ENCODE data around the gene POLR2E. TPM values are rescaled to one million over a fixed set of nuclear protein-coding genes. Genes with fewer than 3 reads are reported as not detected.

The POLR2E gene
- total and polyA plus RNA-seq, 9 of the 15 experiments (the other 6 are each of a cell fraction or from before 2014, with no cell fraction given): 3.4 to 413 (median 244) TPM

DNA sequence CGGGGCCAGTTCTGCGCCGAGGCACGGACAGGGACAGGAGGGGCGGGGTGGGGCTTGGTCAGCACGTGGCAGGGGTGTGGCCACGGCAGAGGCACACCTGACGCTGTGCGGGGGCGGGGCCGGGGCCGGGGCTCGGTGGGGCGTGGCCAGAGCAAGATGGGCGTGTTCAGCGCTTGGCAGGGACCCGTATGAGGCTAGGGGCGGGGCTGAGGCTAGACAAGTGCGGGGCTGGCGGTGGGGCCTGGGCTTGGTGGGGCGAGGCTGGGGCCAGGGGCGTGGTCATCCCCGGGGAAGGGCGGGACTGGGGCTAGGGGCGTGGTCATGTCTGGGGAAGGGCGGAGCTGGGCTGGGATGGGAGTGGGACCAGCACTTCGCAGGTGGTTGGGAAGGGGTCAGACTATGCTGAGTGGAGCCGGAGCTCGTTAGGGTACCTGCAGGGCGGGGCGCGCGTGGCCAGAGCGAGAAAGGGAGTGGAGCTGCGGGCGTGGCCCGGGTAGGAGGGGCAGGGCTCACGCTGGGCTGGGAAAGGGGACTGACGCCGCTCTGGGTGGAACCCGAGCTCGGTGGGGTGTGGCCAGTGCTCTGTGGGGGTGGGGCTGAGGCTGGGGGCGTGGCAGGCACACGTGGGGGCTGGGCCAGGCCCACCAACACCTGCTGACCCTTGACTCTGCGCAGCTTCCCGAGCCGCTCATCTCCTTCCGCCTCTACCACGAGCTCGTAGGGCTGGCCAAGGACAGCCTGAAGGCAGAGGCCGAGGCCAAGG lies 12.8 kb downstream of the POLR2E start (continued):
- no peak for TF ChIP-seq TEAD1 (CRISPR knock-in tag; IDR thresholded peaks at IDR 0.05)
- TF ChIP-seq, protein P1, sequence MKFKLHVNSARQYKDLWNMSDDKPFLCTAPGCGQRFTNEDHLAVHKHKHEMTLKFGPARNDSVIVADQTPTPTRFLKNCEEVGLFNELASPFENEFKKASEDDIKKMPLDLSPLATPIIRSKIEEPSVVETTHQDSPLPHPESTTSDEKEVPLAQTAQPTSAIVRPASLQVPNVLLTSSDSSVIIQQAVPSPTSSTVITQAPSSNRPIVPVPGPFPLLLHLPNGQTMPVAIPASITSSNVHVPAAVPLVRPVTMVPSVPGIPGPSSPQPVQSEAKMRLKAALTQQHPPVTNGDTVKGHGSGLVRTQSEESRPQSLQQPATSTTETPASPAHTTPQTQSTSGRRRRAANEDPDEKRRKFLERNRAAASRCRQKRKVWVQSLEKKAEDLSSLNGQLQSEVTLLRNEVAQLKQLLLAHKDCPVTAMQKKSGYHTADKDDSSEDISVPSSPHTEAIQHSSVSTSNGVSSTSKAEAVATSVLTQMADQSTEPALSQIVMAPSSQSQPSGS (CRISPR knock-in tag; IDR thresholded peaks at IDR 0.05): 0 out of 2 replicates have a peak, but pooled peaks have one; percentile 20
- TF ChIP-seq, protein P2, sequence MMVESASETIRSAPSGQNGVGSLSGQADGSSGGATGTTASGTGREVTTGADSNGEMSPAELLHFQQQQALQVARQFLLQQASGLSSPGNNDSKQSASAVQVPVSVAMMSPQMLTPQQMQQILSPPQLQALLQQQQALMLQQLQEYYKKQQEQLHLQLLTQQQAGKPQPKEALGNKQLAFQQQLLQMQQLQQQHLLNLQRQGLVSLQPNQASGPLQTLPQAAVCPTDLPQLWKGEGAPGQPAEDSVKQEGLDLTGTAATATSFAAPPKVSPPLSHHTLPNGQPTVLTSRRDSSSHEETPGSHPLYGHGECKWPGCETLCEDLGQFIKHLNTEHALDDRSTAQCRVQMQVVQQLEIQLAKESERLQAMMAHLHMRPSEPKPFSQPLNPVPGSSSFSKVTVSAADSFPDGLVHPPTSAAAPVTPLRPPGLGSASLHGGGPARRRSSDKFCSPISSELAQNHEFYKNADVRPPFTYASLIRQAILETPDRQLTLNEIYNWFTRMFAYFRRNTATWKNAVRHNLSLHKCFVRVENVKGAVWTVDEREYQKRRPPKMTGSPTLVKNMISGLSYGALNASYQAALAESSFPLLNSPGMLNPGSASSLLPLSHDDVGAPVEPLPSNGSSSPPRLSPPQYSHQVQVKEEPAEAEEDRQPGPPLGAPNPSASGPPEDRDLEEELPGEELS (CRISPR knock-in tag; IDR thresholded peaks at IDR 0.05; ENCODE audit: borderline replicate concordance): no peak
- TF ChIP-seq, protein P3, sequence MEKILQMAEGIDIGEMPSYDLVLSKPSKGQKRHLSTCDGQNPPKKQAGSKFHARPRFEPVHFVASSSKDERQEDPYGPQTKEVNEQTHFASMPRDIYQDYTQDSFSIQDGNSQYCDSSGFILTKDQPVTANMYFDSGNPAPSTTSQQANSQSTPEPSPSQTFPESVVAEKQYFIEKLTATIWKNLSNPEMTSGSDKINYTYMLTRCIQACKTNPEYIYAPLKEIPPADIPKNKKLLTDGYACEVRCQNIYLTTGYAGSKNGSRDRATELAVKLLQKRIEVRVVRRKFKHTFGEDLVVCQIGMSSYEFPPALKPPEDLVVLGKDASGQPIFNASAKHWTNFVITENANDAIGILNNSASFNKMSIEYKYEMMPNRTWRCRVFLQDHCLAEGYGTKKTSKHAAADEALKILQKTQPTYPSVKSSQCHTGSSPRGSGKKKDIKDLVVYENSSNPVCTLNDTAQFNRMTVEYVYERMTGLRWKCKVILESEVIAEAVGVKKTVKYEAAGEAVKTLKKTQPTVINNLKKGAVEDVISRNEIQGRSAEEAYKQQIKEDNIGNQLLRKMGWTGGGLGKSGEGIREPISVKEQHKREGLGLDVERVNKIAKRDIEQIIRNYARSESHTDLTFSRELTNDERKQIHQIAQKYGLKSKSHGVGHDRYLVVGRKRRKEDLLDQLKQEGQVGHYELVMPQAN (IDR thresholded peaks at IDR 0.05; ENCODE audit: borderline replicate concordance): peak; percentile 89
- TF ChIP-seq, protein P4, sequence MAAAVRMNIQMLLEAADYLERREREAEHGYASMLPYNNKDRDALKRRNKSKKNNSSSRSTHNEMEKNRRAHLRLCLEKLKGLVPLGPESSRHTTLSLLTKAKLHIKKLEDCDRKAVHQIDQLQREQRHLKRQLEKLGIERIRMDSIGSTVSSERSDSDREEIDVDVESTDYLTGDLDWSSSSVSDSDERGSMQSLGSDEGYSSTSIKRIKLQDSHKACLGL (CRISPR knock-in tag; IDR thresholded peaks at IDR 0.05; ENCODE audit: borderline replicate concordance, poor library complexity, severe bottlenecking): peak; percentile 77
- TF ChIP-seq HNRNPL (IDR thresholded peaks at IDR 0.05; ENCODE audit: low read depth, low read length): no peak
- TF ChIP-seq CBX2 (IDR thresholded peaks at IDR 0.05; ENCODE audit: insufficient read depth, low read length, poor library complexity, severe bottlenecking): no peak
- TF ChIP-seq, protein P5, sequence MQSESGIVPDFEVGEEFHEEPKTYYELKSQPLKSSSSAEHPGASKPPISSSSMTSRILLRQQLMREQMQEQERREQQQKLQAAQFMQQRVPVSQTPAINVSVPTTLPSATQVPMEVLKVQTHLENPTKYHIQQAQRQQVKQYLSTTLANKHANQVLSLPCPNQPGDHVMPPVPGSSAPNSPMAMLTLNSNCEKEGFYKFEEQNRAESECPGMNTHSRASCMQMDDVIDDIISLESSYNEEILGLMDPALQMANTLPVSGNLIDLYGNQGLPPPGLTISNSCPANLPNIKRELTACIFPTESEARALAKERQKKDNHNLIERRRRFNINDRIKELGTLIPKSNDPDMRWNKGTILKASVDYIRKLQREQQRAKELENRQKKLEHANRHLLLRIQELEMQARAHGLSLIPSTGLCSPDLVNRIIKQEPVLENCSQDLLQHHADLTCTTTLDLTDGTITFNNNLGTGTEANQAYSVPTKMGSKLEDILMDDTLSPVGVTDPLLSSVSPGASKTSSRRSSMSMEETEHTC (IDR thresholded peaks at IDR 0.05): 0 out of 2 replicates have a peak, but pooled peaks have one; percentile 32
- TF ChIP-seq OTX1 (CRISPR knock-in tag; IDR thresholded peaks at IDR 0.05): no peak
- TF ChIP-seq MXI1 (IDR thresholded peaks at IDR 0.05; ENCODE audit: low read depth, low read length): peak; percentile 88
- TF ChIP-seq, protein P6, sequence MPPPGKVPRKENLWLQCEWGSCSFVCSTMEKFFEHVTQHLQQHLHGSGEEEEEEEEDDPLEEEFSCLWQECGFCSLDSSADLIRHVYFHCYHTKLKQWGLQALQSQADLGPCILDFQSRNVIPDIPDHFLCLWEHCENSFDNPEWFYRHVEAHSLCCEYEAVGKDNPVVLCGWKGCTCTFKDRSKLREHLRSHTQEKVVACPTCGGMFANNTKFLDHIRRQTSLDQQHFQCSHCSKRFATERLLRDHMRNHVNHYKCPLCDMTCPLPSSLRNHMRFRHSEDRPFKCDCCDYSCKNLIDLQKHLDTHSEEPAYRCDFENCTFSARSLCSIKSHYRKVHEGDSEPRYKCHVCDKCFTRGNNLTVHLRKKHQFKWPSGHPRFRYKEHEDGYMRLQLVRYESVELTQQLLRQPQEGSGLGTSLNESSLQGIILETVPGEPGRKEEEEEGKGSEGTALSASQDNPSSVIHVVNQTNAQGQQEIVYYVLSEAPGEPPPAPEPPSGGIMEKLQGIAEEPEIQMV (tag; conservative IDR thresholded peaks at IDR 0.05; ENCODE audit: low read depth): no peak
- TF ChIP-seq HDAC2 (IDR thresholded peaks at IDR 0.05): 0 out of 2 replicates have a peak, but pooled peaks have one; percentile 27
- TF ChIP-seq CREBBP (IDR thresholded peaks at IDR 0.05; ENCODE audit: low read depth, low read length): no peak
- TF ChIP-seq CTBP1 (IDR thresholded peaks at IDR 0.05; ENCODE audit: borderline replicate concordance): no peak
- TF ChIP-seq TAF9B (IDR thresholded peaks at IDR 0.05; ENCODE audit: partially characterized antibody): no peak
- TF ChIP-seq ZNF224 (CRISPR knock-in tag; IDR thresholded peaks at IDR 0.05): no peak

All from K562 (cell line).